Hematopoietic multipotent progenitor cell treated with erythropoietin and hydrocortisone succinate and interleukin-3 and kit ligand, for 8 days (in vitro differentiated cells): Measurements from ENCODE around the gene ARHGAP21.
"Not testable (repeated sequence)": the region's sequence is repeated elsewhere in the genome, so short reads cannot be mapped to it uniquely, and the experiment has no call there.

ENCODE experiments used
- DNase-seq: peaks from one replicate; pipeline ENCODE4 v3.0.0-alpha.2; 2015

The ARHGAP21 gene

DNA sequence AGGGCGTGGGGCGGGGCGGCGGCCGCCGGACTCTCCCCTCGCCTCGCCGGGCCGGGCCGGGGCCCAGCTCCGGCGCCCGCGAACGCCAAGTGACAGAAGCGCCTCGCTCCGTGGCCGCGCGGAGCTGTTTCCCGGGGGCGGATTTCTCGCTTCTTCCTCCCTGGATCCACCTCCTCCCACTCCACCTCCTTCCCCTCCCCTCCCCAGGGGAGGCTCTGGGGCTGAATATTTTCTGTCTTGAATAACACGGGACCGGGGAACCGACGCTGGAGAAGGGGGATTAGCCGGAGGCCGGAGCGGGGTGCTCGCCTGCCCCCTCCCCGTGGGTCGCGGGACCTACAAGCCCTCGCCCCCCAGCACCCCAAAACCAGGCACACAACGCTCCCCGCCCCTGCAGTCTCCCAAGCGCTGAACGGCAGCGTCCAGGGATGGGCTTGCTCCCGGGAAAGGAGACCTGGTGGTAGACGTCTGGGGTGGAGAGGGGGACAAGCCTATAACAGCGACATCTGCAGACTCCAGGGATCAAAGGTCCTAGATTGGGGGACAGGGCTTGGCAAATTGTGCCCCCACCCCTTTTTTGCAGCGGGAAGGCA lies at the start of gene ARHGAP21:
TSS of gene ARHGAP21 (minus strand) at position 100 of the 593 bp plus-strand sequence. CDS start 1,988 bp downstream, outside the sequence.
- DNase-seq: peak; percentile 72

DNA sequence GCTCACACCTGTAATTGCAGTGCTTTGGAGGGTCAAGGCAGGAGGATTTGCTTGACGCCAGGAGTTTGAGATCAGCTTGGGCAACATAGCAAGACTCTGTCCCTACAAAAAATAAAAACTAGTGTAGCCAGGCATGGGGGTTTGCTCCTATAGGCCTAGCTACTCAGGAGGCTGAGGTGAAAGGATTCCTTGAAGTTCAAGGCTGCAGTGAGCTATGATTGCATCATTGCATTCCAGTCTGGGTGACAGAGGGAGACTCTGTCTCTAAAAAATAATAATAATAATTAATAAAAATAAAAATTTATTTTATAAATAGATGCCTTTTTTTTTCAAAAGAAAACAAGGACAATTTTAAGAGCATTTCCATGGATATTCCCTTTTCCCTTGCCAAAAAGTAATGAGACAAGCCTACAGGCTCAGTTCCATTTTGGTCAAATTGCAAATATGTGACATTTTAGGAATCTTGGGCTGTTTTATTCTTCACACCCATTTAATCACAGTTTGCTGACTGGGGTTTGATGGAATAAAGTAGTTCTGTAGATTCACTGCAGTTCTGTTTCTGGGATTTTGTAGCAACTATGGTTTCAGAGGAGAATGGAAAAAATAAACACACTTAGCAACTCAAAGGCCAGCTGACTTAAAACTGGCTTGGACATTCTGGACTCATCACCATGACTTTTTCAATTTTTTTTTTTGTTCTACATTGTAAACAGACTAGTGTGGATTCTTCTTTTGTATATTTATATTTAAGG lies 48.4 kb upstream of the ARHGAP21 start:
- DNase-seq: no peak

DNA sequence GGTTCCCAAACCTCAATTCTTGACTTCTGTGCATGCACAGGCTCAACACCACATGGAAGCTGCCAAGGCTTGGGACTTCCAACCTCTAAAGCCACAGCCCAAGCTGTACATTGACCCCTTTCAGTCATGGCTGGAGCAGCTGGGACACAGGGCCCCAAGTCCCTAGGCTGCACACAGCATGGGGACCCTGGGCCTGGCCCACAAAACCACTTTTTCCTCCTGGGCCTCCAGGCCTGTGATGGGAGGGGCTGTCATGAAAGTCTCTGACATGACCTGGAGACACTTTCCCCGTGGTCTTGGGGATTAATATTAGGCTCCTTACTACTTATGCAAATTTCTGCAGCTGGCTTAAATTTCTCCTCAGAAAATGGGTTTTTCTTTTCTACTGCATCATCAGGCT lies 41.3 kb upstream of the ARHGAP21 start:
- not testable (repeated sequence) for DNase-seq

DNA sequence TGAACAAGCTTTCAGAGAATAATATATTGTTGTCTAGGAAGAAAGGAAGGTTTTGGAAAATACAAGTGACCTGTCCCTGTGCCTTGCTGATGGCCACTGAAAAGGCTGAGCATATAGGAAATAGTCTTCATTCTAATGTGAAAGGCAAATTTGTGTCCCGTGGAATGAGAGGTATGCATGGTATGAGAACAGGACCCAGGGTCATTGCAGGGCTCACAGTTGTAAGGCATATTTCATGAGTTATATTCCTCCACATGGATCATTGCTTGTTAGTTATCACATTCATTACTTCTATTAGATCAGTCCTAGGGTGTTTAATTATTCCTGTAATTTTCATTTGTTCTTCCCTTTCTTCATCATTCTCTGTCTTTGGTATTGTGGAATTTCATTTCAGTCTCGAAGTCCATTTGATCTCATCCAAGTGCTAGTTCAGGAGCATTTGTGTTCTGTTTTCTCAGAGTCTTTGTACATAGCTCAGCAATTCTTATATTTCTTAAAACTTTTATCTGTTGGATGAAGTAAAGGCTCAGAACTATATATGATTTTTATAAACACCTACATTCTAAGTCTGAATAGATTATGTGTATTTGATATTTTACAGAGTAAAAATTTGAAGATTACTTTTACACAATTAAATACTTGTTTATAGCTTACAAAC lies 39.4 kb upstream of the ARHGAP21 start:
- DNase-seq: no peak

DNA sequence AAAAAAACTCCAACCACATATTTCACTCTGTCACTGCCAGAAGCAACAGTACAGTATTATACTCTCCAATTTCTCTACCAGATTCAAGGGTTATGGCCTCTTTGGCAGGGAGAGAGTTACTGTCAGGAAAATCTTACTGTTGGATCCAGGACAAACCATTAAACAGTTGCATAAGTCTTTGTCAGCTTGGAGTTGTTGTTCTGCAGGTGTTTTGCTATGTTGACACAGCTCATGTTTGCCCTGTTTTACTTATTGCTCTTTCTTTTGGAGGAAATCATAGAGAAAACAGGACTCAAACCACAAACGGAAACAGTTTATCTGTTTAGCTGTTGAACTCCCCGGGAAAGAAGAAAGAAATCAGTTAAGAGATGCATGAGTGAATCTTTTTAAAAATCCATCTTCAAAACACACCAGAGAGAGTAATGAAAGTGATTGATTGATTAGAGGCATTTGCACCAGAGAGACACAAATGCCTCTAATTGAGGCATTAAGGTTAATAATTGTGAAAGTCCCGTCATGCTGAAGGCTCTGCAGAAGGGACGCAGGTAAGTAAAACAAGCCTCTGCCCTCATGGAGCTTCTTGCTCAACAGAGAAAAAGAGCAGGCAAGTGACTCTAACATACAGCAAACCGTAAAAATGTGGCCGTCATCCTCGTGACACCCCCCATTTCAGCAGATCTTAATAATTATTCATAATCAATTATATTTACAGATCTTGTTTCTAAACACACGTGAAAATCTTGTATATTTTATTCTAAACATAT lies 38.7 kb upstream of the ARHGAP21 start:
- DNase-seq: no peak

DNA sequence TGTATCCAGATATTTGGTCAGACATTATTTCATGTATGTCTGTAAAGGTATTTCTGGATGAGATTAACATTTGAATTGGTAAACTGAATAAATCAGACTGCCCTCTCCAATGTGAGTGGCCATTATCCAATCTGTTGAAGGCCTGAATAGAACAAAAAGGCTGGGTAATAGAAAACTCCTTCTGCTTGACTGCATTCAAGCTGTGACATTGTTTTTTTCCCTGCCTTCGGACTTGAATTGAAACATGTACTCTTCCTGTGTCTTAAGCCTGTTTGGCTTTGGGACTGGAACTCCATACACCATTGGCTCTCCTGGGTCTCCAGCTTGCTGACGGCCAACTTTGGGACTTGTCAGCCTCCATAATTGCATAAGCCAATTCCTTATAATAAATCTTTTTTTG lies 36.0 kb upstream of the ARHGAP21 start:
- DNase-seq: no peak

DNA sequence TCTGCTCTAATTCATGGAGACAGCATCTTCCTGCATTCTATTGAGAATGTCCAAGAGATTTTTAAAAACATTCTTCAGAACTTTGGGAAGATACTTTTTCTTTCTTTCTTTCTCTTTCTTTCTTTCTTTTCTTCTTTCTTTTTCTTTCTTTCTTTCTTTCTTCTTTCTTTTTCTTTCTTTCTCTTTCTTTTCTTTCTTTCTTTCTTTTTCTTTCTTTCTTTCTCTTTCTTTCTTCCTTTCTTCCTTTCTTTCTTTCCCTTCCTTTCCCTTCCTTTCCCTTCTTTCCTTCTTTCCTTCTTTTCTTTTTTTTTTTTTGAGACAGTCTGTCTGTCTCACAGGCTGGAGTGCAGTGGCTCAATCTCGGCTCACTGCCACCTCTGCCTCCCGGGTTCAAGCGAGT lies 34.6 kb upstream of the ARHGAP21 start:
- not testable (repeated sequence) for DNase-seq

DNA sequence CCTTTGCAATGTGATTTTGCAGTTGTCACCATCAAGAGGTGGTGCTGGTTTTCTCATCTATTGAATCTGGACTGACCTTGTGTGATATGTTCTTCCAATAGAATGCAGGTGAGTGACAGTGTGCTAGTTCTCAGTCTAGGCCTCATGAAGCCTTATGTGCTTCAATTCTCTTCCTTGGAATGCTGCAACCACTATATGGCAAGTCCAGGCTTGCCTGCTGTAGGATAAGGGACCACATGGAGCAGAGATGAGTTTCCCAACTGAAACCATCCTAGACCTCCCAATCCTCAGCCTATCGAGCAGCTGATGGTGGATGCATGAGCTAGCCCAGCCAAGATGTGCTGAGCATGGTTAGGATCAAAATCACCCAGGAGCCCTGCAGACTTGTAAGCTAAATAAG lies 32.6 kb upstream of the ARHGAP21 start:
- no peak for DNase-seq

DNA sequence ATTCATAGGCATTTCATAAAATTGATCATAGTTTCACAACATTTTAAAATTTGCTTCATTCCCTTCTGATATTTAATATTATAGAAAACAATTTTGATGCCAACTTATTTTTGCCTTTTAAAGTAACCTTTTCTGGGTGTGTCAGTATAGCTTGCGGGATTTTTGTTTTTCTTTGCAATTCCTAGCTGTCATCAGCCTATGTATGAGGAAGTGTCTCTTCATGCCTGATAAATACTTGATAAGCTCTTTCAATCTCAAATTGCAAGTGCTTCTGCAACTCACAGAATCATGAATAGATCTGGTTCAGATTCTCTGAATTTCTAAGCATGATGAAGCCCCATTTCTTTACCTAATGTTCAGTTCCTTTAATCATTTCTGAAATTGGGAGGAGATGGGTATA lies 28.0 kb upstream of the ARHGAP21 start:
- DNase-seq: no peak

DNA sequence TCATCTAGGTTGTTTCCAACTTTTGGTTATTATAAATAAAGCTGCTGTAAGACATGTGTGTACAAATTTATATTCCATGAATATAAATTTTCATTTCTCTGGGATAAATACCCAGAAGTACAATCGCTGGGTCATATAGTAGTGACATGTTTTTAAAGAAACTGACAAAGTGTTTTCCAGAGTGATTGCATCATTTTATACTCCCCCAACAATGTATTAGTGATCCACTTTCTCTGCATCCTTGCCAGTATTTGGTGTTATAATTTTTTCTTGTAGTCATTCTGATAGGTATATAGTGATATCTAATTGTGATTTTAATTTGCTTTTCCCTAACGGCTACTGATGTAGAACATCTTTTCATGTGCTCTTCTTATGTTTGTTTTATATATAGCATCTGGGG lies 27.0 kb upstream of the ARHGAP21 start:
- no peak for DNase-seq

DNA sequence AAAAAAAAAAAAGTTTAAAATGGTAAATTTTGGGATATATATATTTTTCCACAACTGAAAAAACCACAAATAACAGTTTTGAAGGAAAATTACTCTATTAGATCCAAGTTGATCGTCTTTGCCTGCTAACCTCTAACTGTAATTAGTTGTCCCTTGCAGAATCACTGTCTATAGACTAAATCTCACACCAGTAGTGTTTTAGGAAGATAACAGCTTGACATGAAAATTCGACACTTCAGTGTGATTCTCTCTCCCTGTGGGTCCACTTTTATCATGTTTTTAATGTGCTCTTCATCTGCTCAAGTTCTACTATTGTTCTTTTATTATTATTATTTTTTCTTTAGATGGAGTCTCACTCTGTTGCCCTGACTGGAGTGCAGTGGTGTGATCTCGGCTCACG lies 24.5 kb upstream of the ARHGAP21 start:
- no peak for DNase-seq

DNA sequence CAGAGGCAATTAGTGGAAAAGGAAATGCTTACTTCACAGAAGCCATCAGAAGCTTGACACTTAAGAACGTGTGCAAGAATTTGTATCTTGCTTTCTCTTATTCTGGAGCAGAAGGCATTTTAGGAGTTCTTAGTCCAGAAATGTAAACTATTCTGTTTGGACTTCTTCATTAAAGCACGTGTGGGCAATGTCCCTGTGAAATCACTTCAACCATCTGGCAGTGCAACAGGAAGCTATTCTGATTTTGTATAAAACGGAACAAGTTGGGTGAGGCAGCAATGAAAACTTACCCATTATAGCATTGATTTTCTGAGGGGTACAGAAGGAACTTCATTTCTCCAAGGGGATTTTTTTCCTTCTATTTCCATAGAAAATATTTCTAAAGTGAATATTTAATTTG lies 21.3 kb upstream of the ARHGAP21 start:
- DNase-seq: no peak

DNA sequence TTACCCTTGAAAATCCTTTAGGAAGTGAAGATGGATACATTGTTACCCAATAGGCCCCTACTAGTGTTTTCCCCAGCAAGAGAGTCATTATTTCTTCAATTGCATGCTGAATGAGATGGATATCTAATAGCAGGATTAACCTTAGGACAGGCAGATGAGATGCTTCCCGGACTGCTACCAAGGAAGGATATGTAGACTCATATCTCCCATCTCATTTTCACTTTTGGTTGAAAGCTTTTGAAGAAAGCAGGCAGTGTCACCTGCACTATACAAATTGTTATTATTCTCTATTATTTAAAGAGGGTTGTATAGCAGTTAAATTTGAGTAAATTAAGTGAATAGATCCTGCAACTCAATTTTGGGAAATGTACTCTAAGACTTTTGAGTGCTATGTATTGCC lies 17.0 kb upstream of the ARHGAP21 start:
- no peak for DNase-seq

DNA sequence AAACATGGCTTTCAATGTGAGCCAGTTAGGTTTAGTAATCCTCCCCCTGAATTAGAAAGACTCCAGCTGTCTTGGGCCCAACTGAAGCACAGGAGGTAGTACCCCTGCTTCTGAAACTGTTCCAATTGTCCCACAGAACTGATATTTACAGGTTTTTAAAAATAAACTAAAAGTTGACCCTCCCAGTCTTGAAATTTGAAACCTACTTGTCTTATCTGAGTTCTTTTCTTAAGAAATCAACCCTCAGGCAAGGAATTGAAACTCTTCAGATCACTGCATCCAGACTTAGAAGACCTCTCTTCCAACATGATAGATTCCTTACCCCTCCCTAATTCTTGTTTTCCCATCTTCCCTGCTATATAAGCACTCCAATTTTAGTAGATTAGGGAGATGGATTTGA lies 13.3 kb upstream of the ARHGAP21 start:
- no peak for DNase-seq

DNA sequence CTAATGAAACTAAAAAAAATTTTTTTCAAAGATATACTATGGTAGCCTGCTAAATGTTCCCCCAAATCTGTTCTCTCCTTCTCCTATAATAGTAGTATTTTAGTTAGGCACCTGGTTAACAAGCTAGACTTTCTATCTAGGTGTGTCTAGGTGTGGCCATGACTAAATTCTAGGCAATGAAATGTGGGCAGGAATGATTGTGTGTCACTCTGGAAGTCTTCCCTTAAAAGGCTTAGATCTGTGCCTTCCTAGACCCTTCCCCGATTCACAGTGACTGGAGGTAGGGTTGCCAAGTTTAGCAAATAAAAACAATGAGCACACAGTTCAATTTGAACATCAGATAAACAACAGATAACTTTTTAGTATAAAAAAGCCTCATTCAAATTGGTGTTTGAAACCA lies 8.3 kb upstream of the ARHGAP21 start:
- no peak for DNase-seq

DNA sequence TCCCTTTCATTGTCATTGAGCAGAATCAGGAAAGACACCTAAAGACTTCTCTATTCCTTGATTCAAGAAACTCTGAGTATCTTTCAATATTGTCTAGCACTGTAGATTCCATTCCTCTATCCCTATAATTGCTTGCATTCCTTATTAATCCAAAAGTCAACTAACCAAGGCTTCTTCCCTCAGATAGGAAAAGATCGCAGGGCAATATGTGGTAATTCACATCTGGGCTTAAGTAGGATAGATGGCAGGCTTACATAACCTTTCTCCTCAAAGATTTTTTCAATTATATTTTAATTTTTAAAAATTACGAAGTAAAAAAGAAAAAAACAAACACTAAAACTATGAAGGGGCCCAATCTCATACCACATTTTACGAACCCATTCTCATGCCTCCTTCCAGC lies 7.1 kb upstream of the ARHGAP21 start:
- DNase-seq: no peak

DNA sequence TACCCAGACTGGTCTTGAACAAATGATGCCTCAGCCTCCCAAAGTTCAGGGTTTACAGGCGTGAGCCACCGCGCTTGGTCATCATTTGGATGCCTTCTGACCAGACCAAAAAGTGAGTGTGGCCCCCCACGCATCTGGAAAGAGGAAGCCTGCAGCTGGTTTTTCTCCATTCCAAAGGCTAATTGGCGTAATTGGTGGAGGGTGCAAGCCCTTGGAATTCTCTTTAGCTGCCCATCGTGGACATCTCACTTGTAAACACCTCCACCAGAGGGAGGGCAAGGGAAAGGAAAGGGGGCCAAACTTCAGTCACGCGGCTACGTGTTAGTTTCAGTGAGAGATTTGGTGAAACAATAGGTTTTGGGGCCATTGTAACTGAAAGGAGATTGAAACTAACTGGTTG lies 4.1 kb upstream of the ARHGAP21 start:
- DNase-seq: no peak

DNA sequence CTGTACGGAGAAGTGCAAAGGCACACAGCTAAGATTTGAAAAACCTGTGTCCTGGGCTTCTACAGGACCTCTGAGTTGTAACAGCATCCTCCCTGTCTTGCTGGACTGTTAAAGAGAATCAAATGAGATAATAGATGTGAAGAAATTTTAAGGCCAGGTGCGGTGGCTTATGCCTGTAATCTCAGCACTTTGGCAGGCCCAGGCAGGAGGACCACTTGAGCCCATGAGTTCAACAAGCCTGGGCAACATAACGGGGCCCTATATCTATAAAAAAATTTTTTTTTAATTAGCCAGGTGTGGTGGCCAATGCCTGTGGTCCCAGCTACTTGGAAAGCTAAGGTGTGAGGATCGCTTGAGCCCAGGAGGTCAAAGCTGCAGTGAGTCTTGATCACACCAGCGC lies 2.9 kb upstream of the ARHGAP21 start:
- no peak for DNase-seq

DNA sequence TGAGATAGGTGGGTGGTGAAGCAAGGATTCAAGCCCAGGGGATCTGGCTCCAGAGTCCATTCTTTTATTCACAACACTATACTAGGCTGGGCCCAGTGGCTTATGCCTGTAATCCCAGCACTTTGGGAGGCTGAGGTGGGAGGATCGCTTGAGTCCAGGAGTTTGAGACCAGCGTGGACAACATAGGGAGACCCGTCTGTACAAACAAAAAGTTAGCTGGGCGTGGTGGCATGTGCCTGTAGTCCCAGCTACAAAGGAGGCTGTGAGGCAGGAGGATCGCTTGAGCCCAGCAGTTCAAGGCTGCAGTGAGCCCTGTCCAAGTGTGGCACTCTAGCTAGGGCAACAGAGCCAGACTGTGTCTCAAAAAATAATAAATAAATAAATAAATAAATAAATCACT lies 2.3 kb upstream of the ARHGAP21 start:
- DNase-seq: not testable (repeated sequence)

DNA sequence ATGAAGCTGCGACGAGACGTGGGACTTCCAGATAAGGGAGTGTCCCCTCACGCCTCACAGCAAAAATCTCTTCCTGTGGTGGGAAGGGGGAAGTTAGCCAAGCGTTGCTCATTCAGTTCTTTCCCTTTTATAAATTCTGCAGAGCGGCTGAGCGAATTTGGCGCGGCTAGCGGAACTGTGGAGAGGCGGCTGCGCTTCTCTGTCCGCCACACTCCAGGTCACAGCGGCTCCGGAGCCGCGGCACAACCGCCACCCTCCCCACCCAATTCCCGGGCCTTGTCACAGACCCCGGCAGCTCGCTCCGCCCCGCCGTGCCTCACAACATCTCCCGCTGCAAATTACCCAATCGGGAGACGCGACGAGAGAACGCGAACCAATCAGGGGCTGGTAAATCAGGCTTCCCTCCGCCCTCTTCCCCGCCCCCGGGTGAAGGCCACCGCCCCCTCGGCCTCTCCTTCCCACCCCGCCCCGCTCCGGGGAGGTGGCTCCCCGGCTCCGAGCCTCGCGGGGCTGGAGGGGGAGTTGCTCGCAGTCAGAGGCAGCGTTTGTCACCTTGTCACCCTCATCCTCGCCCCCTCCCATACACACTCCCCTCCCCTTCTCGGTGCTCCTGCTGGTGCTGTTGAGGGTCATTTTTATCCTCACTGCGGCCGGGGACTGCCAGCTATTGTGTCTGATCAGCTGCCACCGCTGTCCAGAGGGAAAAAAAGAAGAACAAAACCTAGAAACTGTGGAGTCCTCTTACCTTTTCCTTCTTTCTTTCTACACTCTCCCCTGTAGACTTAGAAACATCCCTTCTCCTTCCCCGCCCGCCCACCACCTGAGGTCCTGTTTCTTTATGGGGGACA lies 918 bp upstream of the ARHGAP21 start:
- DNase-seq: peak; percentile 98

DNA sequence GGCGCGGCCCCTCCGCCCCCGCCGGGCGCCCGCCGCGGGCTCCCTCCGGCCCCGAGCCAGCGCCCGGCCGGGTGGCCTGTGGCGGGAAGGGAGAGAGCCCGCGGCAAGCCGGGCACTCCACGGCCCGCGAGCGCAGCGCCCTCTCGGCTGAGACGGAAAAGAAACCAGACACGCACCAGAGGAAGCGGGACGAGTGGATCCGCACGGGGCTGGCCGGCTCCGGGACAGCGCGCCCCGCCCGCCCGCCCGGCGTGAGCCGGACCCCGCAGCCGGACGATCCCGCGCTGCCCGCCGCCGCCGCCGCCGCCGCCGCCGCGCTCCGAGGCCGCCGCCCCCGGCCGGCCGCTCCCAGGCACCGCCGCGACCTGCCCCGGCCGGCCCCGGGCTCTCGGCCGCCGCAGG lies 300 bp downstream of the ARHGAP21 start:
- DNase-seq: peak; percentile 23

DNA sequence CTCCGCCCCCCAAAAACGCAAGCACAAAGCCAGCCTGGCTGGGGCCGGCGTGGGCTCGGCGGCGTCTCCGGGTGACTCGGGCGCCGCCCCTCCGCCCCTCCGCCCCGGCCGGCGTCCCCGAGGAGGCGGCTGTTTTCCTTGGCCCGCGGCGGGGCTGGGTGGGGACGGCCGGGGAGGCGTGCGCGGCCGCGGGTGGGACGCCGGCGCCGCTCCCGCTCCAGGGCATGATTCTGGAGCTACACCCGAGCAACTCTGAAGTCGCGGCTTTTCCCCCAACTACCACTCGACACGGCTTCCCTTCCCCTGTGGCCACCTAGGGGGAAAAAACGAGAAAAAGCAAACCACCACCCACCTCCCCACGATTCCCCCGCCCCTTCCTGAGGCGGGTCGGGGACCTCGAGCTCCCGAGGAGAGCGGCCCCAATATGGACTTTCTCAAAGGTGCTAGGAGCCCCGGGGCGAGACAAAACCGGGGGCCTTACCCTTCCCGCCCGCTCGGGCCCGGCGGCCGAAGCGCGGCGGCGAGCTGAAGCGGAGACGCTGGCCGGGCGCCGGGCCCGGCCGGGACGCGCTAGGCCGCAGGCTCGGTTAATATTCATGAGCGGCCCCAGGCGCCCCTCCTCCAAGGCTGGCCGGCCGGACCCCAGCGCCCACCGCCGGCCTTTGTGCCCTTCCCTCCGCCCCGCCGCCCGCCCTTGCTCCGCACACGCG lies 856 bp downstream of the ARHGAP21 start:
- peak; percentile 61 for DNase-seq
